Esophagus squamous epithelium (tissue), 5 donors: Measurements from ENCODE around the gene ADGRL2. TPM values are rescaled to one million over a fixed set of nuclear protein-coding genes. Genes with fewer than 3 reads are reported as not detected.

Source experiments
- DNase-seq: peaks from one replicate; lab custom pipeline; 2025; lab: John Stamatoyannopoulos, UW
- H3K27ac ChIP-seq, 4 donors: fragments of 200-600 bp; sonication (generic); one replicate each; pipeline ENCODE4 v1.5.1; 2016 to 2019; ENCODE audit warnings: mild to moderate bottlenecking in 1 of 4
- H3K27me3 ChIP-seq, 4 donors: fragments of 200-600 bp; sonication (generic); 1 replicate in 3 of 4; 2 replicates in 1 of 4; pipeline versions ENCODE4 v1.5.1 to v1.6.0; 2017 to 2021; ENCODE audit warnings: antibody characterized with exemption in 1 of 4
- H3K36me3 ChIP-seq, 3 donors: fragments of 200-600 bp; sonication (generic); one replicate each; pipeline ENCODE4 v1.5.1; 2016 to 2019
- H3K4me1 ChIP-seq, 3 donors: fragments of 200-600 bp; sonication (generic); one replicate each; pipeline ENCODE4 v1.5.1; 2017 to 2019
- H3K4me3 ChIP-seq, 4 donors: fragments of 200-600 bp; sonication (generic); 1 replicate in 3 of 4; 2 replicates in 1 of 4; pipeline ENCODE4 v1.5.1; 2016 to 2019; ENCODE audit warnings: mild to moderate bottlenecking in 2 of 4, moderate library complexity in 1 of 4
- H3K9me3 ChIP-seq, 3 donors: fragments of 200-600 bp; sonication (generic); one replicate each; pipeline ENCODE4 v1.5.1; 2016 to 2019
- POLR2A ChIP-seq, 4 donors: fragments of 450-650 bp; IDR thresholded peaks; one replicate each; pipeline ENCODE4 v1.6.1; 2017; ENCODE audit warnings: antibody characterized with exemption in 4 of 4, mild to moderate bottlenecking in 4 of 4, moderate library complexity in 3 of 4
- WGBS, 2 donors: methylation state at CpG; one replicate each; pipeline ENCODE4 v1.1.5; 2018; 5-methylcytosine and 5-hydroxymethylcytosine counted together
- intact Hi-C: fragments of 100-400 bp; cut with DNase I; formaldehyde crosslinking; loops from one replicate; pipeline ENCODE4 v1.15.0; 2022
- total RNA-seq, 4 donors: library from RNA; depleted of rRNA; stranded (reverse); fragments of >200 nt; gene quantifications; one replicate each; pipeline ENCODE4 v1.1.0, GENCODE V29; 2016
- TF ChIP-seq, protein P1 (sequence below), 6 experiments: fragments of 450-650 bp in 4 of 6; fragments of 200-600 bp in 2 of 6; sonication (generic) in 2 of 6; IDR thresholded peaks; one replicate each; pipeline ENCODE4 v1.5.1; 2016 to 2019; ENCODE audit warnings: antibody characterized with exemption in 6 of 6, mild to moderate bottlenecking in 4 of 6, moderate library complexity in 4 of 6
- donor health status: DM: yes; HTN: yes; CAD: no.

ADGRL2 gene
- total RNA-seq, 4 donors from 2014 or later = 37.2 to 63.7 (median 59.7) TPM

DNA sequence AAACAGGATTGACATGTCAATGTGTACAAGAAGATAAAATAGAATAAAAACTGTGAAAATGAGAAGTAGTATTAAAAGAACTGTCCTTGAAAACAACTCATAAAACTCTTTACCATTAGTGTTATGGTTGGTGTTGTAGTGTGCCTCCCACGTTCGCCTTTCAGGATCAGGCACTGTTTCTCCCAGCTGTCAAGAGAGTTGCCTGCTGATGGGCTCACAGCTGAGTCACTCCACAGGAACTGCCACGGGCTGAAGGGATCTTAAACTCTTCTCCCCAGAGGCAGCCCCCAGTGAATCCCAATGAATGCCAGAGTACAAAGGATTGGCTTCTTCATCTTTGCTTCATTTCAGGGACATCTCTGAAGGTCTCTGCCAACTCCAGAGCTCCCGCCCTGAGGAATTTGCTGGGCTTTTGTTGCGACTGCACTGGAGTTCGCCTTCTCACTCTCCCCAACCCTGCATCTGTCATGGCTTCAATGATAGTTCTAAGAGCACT lies 119.6 kb downstream of the ADGRL2 start:
- DNase-seq = no peak
- peak overlapping the region in 1 of 4 donors; percentile 19 for H3K27ac ChIP-seq
- H3K4me3 ChIP-seq = no peak overlapping the region
- TF ChIP-seq, protein P1, sequence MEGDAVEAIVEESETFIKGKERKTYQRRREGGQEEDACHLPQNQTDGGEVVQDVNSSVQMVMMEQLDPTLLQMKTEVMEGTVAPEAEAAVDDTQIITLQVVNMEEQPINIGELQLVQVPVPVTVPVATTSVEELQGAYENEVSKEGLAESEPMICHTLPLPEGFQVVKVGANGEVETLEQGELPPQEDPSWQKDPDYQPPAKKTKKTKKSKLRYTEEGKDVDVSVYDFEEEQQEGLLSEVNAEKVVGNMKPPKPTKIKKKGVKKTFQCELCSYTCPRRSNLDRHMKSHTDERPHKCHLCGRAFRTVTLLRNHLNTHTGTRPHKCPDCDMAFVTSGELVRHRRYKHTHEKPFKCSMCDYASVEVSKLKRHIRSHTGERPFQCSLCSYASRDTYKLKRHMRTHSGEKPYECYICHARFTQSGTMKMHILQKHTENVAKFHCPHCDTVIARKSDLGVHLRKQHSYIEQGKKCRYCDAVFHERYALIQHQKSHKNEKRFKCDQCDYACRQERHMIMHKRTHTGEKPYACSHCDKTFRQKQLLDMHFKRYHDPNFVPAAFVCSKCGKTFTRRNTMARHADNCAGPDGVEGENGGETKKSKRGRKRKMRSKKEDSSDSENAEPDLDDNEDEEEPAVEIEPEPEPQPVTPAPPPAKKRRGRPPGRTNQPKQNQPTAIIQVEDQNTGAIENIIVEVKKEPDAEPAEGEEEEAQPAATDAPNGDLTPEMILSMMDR (IDR thresholded peaks at IDR 0.05) = no peak
- no peak for TF ChIP-seq POLR2A (IDR thresholded peaks at IDR 0.05)
- H3K9me3 ChIP-seq = no peaks in the 10 kb centered on the region
- 58 to 67% methylated on average over 6 of the region's 6 CpGs for WGBS, 2 donors
- H3K36me3 ChIP-seq = no peaks in the 10 kb centered on the region
- peaks cover 0 to 18% (median 0%) of the 10 kb centered on the region in 3 donors for H3K4me1 ChIP-seq
- H3K27me3 ChIP-seq = no peaks in the 10 kb centered on the region
- intact Hi-C loops = no loop called here

DNA sequence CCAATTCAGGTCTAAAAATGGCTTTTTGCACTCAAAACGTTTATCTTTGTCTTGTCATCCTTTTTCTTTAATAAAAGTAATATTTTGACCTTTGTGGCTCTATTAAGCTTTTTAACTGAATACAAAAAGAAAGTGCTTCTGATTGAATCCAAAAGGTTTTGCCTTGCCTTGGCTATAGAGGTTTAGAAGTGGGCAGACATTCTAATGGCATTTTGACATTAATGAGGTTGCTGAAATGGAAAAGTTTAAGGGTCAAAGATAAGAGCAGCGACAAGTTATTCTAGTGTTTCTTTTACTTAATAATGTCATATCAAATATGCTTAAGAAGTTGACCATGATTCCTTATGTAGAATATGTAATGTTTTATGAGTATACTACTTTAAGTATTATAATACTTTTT lies 120.2 kb downstream of the ADGRL2 start:
- Histone ChIP-seq H3K27me3 (no peaks in the 10 kb centered on the region), H3K4me1 (peaks cover 0 to 19% (median 0%) of the 10 kb centered on the region in 3 donors), H3K9me3 (no peaks in the 10 kb centered on the region), H3K4me3 (no peak overlapping the region), H3K27ac (peak overlapping the region in 1 of 4 donors; percentile 19), H3K36me3 (no peaks in the 10 kb centered on the region)
- TF ChIP-seq POLR2A (IDR thresholded peaks at IDR 0.05) = no peak
- TF ChIP-seq, protein P1 (IDR thresholded peaks at IDR 0.05) = no peak
- DNase-seq = no peak
- intact Hi-C loops = no loop called here
- 45 to 56% methylated on average over 2 of the region's 2 CpGs for WGBS, 2 donors

DNA sequence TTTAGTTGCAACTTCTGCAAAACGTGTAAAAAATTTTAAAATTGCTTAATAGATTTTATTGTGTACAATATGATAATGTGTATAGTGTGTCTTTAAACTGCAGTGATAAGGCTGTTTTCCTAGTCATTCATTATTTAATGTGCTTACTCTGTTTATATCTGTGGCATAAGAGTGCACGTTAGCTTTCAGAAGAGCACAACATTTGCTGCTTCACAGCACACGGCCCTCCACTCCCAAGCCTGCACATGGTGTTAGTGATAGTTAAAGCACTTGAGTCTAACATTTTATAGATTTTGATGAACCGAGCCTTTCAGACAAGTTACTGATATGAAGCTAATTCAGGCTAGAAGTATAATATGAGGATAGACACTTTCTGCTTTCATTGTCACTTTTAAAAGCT lies 120.6 kb downstream of the ADGRL2 start:
- Histone ChIP-seq H3K27ac (no peak overlapping the region), H3K9me3 (no peaks in the 10 kb centered on the region), H3K36me3 (no peaks in the 10 kb centered on the region), H3K4me3 (no peak overlapping the region), H3K4me1 (peaks cover 0 to 23% (median 0%) of the 10 kb centered on the region in 3 donors), H3K27me3 (no peaks in the 10 kb centered on the region)
- intact Hi-C loops = no loop called here
- TF ChIP-seq POLR2A (IDR thresholded peaks at IDR 0.05) = no peak
- TF ChIP-seq, protein P1 (IDR thresholded peaks at IDR 0.05) = no peak
- no peak for DNase-seq
- 58 to 62% methylated on average over 4 of the region's 4 CpGs for WGBS, 2 donors

DNA sequence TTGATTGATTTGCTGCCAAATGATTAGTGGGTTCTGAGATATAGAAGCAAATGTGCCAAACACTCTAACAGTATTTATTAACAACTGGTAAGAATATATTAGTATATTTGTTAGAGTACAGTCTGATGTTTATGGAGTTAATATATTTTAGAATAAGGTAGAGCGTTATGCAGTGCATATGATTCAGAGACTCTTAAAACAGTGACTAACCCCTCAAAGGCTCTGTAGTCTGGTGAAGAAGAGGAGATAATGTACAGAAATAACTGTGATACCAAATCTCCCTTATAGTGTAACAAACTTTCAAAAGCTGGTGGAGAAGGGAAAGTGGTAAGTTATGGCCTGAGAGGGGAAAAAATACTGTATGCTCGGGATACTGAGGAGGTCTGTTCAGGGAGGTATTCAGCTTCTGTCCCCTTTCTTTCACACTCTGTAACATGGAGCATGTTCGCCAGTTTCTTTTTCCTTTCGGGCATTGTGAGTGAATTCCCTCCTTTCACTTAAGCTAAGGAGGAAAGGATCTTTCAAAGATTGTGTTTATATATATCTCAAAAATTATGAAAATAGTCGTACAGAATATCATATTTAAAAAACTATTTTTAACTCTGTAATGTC lies 121.2 kb downstream of the ADGRL2 start:
- DNase-seq = no peak
- intact Hi-C loops = no loop called here
- Histone ChIP-seq H3K36me3 (no peaks in the 10 kb centered on the region), H3K4me3 (no peak overlapping the region), H3K9me3 (no peaks in the 10 kb centered on the region), H3K4me1 (peaks cover 0 to 29% (median 0%) of the 10 kb centered on the region in 3 donors), H3K27ac (no peak overlapping the region), H3K27me3 (no peaks in the 10 kb centered on the region)
- WGBS, 2 donors = 56% methylated on average over 5 of the region's 5 CpGs
- no peak for TF ChIP-seq POLR2A (IDR thresholded peaks at IDR 0.05)
- TF ChIP-seq, protein P1 (IDR thresholded peaks at IDR 0.05) = no peak

DNA sequence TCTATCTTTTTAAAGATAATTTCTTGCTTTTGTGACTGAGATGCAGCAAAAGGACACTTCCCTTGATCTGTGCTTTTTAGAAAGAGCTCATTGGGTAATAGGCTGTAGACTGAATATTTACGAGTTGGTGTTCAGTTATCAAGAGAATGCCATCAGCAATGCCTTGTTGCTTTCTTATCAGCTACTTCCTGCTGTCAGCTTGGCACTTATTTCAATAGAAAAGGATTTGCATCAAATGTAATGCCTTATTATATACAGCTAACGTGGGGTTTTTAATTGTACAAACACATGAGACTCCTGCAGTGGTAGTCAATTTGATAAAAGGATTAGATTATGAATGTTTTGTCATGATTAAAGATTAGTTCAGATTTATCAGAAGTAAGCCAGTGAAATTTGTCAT lies 122.2 kb downstream of the ADGRL2 start:
- DNase-seq = no peak
- Histone ChIP-seq H3K27ac (no peak overlapping the region), H3K36me3 (no peaks in the 10 kb centered on the region), H3K9me3 (no peaks in the 10 kb centered on the region), H3K27me3 (no peaks in the 10 kb centered on the region), H3K4me1 (peaks cover 0 to 30% (median 0%) of the 10 kb centered on the region in 3 donors), H3K4me3 (no peak overlapping the region)
- intact Hi-C loops = no loop called here
- WGBS, 2 donors = 58 to 70% methylated on average over 2 of the region's 2 CpGs
- TF ChIP-seq POLR2A (IDR thresholded peaks at IDR 0.05) = no peak
- TF ChIP-seq, protein P1 (IDR thresholded peaks at IDR 0.05) = no peak
